SK-N-SH treated with all-trans-retinoic acid at 6 μM for 48 hours (cell line): ENCODE results near the gene PRSS1.

Source experiments
- ESRRG ChIP-seq: fragments of 250-450 bp; sonication (Bioruptor Pico); IDR thresholded peaks from 2 replicates; pipeline ENCODE4 v1.6.1; 2021; ENCODE audit warnings: mild to moderate bottlenecking
- ZFP3 ChIP-seq: fragments of 250-450 bp; sonication (Bioruptor Pico); IDR thresholded peaks from 2 replicates; pipeline ENCODE4 v1.5.0; 2020; ENCODE audit warnings: mild to moderate bottlenecking, moderate library complexity
- ZFP30 ChIP-seq: fragments of 450-650 bp; formaldehyde crosslinking; IDR thresholded peaks from 2 replicates; pipeline ENCODE4 v1.5.0; 2022; ENCODE audit warnings: mild to moderate bottlenecking, moderate library complexity
- TF ChIP-seq, protein P1 (sequence below): fragments of 250-450 bp; sonication (Bioruptor Pico); IDR thresholded peaks from 2 replicates; pipeline ENCODE4 v1.5.1; 2020; ENCODE audit warnings: low read depth, mild to moderate bottlenecking, moderate library complexity
- TF ChIP-seq, protein P2 (sequence below): fragments of 250-450 bp; sonication (Bioruptor Pico); IDR thresholded peaks from 2 replicates; pipeline ENCODE4 v1.5.1; 2021; ENCODE audit warnings: mild to moderate bottlenecking, moderate library complexity

- TF ChIP-seq ZFP3 (CRISPR knock-in tag) (no peak), ESRRG (CRISPR knock-in tag) (no peak), ZFP30 (CRISPR knock-in tag) (no peak)
- TF ChIP-seq, protein P1, sequence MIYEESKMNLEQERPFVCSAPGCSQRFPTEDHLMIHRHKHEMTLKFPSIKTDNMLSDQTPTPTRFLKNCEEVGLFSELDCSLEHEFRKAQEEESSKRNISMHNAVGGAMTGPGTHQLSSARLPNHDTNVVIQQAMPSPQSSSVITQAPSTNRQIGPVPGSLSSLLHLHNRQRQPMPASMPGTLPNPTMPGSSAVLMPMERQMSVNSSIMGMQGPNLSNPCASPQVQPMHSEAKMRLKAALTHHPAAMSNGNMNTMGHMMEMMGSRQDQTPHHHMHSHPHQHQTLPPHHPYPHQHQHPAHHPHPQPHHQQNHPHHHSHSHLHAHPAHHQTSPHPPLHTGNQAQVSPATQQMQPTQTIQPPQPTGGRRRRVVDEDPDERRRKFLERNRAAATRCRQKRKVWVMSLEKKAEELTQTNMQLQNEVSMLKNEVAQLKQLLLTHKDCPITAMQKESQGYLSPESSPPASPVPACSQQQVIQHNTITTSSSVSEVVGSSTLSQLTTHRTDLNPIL (CRISPR knock-in tag), result no peak
- TF ChIP-seq, protein P2, sequence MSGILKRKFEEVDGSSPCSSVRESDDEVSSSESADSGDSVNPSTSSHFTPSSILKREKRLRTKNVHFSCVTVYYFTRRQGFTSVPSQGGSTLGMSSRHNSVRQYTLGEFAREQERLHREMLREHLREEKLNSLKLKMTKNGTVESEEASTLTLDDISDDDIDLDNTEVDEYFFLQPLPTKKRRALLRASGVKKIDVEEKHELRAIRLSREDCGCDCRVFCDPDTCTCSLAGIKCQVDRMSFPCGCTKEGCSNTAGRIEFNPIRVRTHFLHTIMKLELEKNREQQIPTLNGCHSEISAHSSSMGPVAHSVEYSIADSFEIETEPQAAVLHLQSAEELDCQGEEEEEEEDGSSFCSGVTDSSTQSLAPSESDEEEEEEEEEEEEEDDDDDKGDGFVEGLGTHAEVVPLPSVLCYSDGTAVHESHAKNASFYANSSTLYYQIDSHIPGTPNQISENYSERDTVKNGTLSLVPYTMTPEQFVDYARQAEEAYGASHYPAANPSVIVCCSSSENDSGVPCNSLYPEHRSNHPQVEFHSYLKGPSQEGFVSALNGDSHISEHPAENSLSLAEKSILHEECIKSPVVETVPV (CRISPR knock-in tag), result no peak
Measured at GRCh38 chr7:142787783-142788182, 38.5 kb downstream of the PRSS1 start.
